ENCODE data around the gene CD74.

The CD74 gene

DNA sequence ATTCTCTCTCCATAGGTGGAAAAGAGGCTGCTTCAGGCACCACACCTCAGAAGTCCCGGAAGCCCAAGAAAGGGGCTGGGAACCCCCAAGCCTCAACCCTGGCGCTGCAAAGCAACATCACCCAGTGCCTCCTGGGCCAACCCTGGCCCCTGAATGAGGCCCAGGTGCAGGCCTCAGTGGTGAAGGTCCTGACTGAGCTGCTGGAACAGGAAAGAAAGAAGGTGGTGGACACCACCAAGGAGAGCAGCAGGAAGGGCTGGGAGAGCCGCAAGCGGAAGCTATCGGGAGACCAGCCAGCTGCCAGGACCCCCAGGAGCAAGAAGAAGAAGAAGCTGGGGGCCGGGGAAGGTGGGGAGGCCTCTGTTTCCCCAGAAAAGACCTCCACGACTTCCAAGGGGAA, 16.4 kb downstream of the CD74 start:
- no peaks in the 10 kb centered on the region for H3K4me1 Mint-ChIP-seq
- H3K27ac Mint-ChIP-seq = no peak overlapping the region
- peaks cover 54% of the 10 kb centered on the region for H3K36me3 Mint-ChIP-seq (ENCODE audit: low read depth)
- no peaks in the 10 kb centered on the region for H3K9me3 Mint-ChIP-seq
- H3K4me3 Mint-ChIP-seq = no peak overlapping the region
- no peaks in the 10 kb centered on the region for H3K27me3 Mint-ChIP-seq (ENCODE audit: low read depth)
- TF ChIP-seq, protein P1, sequence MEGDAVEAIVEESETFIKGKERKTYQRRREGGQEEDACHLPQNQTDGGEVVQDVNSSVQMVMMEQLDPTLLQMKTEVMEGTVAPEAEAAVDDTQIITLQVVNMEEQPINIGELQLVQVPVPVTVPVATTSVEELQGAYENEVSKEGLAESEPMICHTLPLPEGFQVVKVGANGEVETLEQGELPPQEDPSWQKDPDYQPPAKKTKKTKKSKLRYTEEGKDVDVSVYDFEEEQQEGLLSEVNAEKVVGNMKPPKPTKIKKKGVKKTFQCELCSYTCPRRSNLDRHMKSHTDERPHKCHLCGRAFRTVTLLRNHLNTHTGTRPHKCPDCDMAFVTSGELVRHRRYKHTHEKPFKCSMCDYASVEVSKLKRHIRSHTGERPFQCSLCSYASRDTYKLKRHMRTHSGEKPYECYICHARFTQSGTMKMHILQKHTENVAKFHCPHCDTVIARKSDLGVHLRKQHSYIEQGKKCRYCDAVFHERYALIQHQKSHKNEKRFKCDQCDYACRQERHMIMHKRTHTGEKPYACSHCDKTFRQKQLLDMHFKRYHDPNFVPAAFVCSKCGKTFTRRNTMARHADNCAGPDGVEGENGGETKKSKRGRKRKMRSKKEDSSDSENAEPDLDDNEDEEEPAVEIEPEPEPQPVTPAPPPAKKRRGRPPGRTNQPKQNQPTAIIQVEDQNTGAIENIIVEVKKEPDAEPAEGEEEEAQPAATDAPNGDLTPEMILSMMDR (IDR thresholded peaks at IDR 0.05; ENCODE audit: unreplicated experiment in 3 of 3) = no peak

DNA sequence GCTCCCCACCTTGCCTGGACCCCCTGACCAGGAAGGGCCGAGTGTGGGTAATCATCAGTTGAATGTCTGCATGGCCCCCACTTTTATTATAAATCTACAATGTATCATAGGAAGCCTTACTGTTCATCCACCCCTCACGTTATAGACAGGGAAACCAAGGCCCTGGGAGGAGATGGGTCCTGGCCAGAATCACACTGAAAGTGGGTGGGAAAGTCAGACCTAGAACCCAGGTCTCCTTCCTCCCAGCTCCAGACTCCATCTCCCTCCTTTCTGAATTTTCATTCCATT, 17.1 kb downstream of the CD74 start:
- no peaks in the 10 kb centered on the region for H3K27me3 Mint-ChIP-seq (ENCODE audit: low read depth)
- no peaks in the 10 kb centered on the region for H3K9me3 Mint-ChIP-seq
- peaks cover 53% of the 10 kb centered on the region for H3K36me3 Mint-ChIP-seq (ENCODE audit: low read depth)
- no peak overlapping the region for H3K4me3 Mint-ChIP-seq
- no peaks in the 10 kb centered on the region for H3K4me1 Mint-ChIP-seq
- no peak overlapping the region for H3K27ac Mint-ChIP-seq
- TF ChIP-seq, protein P1 (IDR thresholded peaks at IDR 0.05; ENCODE audit: unreplicated experiment in 3 of 3) = no peak

DNA sequence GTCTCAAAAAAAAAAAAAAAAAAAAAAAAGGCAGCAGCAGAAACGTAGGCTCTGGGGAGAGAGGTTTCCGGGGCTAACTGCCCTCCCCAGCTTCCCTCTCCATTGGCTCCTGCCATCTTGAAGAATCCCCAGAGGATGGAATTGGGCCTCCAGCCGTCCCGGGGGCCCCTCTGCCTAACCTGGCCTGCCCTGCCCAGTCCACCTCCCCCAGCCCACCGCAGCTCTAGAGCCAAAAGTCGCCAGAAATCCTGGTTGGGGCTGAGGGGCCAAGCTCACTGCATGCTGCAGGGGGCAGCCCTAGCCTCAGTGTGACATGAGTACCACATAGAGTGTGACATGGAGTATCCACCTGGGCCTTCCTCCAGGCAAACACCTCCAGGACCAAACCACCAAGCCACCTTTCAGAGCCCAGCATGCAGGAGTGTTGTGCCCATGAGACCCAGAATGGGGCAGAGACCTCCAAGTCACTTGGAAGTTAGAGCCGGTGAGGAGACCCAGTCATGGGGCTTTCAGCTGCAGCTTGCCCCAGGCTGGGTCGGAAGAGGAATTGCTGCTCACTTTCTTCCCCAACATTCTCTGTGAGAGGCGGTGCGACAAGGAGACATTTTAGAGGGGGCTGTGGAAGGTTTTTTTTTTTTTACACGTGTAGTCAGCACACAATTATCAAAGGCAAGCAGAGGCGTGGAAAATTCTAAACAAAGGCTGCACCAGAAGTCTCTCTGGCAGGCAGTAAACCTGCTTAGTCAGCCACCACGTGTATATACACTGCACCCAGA, 17.6 kb downstream of the CD74 start:
- Mint-ChIP-seq H3K27me3 (ENCODE audit: low read depth) (no peaks in the 10 kb centered on the region), H3K27ac (no peak overlapping the region), H3K4me1 (no peaks in the 10 kb centered on the region), H3K9me3 (no peaks in the 10 kb centered on the region), H3K4me3 (no peak overlapping the region), H3K36me3 (ENCODE audit: low read depth) (peaks cover 51% of the 10 kb centered on the region)
- TF ChIP-seq, protein P1 (IDR thresholded peaks at IDR 0.05; ENCODE audit: unreplicated experiment in 3 of 3) = no peak

DNA sequence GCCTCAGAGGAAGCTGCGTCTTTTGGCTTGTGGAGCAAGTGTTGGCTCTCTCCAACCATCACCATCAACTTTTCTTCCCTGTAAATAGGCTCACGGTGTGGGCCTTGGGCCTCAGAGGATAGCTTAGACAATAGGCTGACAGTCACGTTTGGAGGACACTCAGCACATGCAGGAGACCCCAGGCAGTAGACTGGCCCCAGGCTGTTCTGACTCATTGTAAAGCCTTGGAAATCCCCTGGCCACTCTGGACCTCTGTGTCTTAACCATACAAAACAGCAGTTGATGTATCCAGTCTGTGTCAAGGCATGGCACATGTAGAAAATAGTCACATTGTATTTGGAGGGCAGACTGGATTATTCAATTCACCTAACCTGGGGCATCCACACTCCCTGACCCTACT, 18.6 kb downstream of the CD74 start:
- H3K27me3 Mint-ChIP-seq (ENCODE audit: low read depth) = no peaks in the 10 kb centered on the region
- H3K4me1 Mint-ChIP-seq = no peaks in the 10 kb centered on the region
- H3K36me3 Mint-ChIP-seq (ENCODE audit: low read depth) = peaks cover 51% of the 10 kb centered on the region
- H3K4me3 Mint-ChIP-seq = no peak overlapping the region
- TF ChIP-seq, protein P1 (IDR thresholded peaks at IDR 0.05; ENCODE audit: unreplicated experiment in 3 of 3) = no peak
- no peak overlapping the region for H3K27ac Mint-ChIP-seq
- H3K9me3 Mint-ChIP-seq = no peaks in the 10 kb centered on the region

DNA sequence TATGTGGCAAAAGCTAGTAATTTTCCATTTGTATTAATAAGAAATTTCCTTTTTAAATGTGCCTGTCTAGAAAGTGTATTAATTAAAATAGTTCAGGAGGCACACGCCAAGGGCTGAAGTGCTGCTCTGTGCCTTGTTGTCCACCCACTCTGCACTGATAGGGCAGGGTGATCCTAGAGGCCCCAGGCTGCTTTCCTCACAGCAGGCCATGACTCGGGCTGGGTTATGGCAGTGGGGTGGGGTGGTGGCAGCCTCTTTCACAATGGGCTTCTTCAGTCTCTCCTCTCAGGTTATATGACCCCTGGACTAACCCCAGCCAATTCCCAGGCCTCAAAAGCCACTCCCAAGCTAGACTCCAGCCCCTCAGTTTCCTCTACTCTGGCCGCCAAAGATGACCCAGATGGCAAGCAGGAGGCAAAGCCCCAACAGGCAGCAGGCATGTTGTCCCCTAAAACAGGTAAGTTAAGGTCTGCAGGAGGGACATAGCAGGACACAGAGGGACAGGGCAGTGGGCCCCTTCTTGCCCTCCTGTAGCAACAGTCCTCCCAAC, 19.5 kb downstream of the CD74 start:
- TF ChIP-seq, protein P1 (IDR thresholded peaks at IDR 0.05; ENCODE audit: unreplicated experiment in 3 of 3) = no peak
- Mint-ChIP-seq H3K36me3 (ENCODE audit: low read depth) (peaks cover 47% of the 10 kb centered on the region), H3K4me1 (no peaks in the 10 kb centered on the region), H3K27me3 (ENCODE audit: low read depth) (no peaks in the 10 kb centered on the region), H3K9me3 (no peaks in the 10 kb centered on the region), H3K4me3 (no peak overlapping the region), H3K27ac (no peak overlapping the region)

DNA sequence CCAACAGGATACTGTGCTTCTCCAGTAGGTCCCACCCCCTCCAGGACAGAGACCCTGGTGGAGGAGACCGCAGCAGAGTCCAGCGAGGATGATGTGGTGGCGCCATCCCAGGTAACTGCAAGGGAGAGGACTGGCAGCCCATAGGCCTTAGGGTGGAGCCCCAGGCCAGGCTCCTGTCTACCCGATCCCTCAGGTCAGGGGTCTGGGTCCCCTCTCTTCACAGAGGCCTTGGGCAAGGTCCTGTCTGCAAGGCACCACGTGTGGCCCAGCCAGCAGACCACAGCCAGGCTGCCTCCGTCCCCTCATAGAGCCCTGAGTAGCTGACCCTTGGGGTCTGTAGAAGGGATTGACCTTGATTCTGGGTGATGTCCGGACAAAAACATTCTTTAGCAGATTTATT, 20.0 kb downstream of the CD74 start:
- Mint-ChIP-seq H3K27ac (no peak overlapping the region), H3K9me3 (no peaks in the 10 kb centered on the region), H3K4me1 (no peaks in the 10 kb centered on the region), H3K4me3 (no peak overlapping the region), H3K36me3 (ENCODE audit: low read depth) (peaks cover 43% of the 10 kb centered on the region), H3K27me3 (ENCODE audit: low read depth) (no peaks in the 10 kb centered on the region)
- TF ChIP-seq, protein P1 (IDR thresholded peaks at IDR 0.05; ENCODE audit: unreplicated experiment in 3 of 3) = no peak
